HS-27A (cell line): ENCODE results near the gene SUN2.
"Not testable (repeated sequence)": the region's sequence is repeated elsewhere in the genome, so short reads cannot be mapped to it uniquely, and the experiment has no call there.

Experiments
- DNase-seq: peaks from one replicate; pipeline ENCODE4 v3.0.0-alpha.2; 2012; ENCODE audit warnings: low read depth, missing footprints

Gene SUN2, protein sequence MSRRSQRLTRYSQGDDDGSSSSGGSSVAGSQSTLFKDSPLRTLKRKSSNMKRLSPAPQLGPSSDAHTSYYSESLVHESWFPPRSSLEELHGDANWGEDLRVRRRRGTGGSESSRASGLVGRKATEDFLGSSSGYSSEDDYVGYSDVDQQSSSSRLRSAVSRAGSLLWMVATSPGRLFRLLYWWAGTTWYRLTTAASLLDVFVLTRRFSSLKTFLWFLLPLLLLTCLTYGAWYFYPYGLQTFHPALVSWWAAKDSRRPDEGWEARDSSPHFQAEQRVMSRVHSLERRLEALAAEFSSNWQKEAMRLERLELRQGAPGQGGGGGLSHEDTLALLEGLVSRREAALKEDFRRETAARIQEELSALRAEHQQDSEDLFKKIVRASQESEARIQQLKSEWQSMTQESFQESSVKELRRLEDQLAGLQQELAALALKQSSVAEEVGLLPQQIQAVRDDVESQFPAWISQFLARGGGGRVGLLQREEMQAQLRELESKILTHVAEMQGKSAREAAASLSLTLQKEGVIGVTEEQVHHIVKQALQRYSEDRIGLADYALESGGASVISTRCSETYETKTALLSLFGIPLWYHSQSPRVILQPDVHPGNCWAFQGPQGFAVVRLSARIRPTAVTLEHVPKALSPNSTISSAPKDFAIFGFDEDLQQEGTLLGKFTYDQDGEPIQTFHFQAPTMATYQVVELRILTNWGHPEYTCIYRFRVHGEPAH

GRCh38 chr22:38755911-38756532 is at the start of gene SUN2:
TSS of gene SUN2 (minus strand) at chr22:38755998. CDS start at chr22:38752628, 3,370 bp downstream.
- no peak for DNase-seq

DNA sequence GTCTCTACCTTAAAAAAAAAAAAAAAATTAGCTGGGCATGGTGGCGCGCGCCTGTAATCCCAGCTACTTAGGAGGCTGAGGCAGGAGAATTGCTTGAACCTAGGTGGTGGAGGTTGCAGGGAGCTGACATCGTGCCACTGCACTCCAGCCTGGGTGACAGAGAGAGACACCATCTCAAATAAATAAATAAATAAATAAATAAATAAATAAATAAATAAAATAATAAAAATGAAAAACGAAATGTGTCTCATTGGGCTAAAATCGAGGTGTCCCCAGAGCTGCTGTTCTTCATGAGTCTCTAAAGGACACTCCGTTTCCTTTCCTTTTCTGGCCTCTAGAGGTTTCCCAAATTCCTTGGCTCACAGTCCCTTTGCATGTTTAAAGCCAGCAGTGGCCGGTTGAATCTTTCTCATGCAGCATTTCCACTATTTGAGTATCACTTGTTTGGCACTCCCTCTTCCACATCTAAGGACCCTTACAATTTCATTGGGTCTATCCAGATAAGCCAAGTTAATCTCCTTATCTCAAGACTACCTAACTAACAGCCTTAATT is 49.3 kb upstream of the SUN2 start:
- not testable (repeated sequence) for DNase-seq

- peak; percentile 62 for DNase-seq
Observed at GRCh38 chr22:38802671-38803121, 46.9 kb upstream of the SUN2 start.

DNA sequence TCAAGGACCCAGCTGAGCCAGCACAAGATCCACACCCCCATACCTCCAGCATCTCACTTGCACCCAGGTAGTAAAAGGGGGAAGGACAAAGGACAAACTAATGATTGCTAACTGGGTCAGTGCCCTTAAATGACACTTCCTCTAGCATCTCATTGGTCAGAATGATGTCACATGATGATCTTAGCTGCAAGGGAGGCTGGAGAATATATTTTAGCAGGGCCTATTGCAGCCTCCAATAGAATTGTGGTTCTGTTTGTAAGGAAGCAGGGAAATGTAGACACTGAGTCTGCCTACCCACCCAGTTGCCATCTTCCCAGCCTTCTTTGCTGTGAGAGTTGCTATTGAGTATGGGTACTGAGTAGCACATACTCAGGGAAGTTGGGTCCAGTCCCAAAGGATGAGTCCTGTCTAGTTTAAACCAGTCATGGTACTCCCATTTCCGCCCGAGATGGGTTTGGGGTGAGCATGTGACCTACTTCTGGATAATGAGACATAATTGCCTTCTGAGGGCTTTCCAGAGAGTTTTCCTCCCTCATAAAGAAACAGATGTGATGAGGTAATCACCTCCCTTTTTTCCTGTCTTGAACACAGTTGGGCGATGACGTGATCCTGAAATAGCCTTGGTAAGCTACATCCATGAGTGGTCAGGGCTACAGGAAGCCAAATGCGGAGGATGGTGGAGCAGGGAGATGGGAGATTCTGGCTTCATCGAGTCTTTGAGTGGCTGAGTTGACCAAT is 43.6 kb upstream of the SUN2 start:
- no peak for DNase-seq

DNA sequence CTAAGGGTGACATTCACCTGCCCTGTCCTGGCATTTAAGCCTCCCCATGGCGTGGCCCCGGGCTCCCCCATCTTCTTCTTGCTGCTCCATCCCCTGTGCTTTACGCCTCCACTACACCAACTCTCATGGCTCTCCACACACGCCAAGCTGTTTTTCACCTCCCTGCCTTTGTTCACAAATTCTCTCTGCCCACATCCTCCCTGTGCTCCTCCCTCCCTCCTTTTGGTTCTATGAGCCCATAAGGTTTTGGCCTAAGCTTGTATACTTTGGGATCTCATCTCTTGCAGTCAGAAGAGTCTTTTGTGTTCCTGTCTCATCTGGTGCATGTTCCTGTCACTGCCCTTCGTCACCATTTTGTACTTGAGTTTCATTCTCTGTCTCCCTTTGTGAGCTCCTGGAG is 42.7 kb upstream of the SUN2 start:
- no peak for DNase-seq

DNA sequence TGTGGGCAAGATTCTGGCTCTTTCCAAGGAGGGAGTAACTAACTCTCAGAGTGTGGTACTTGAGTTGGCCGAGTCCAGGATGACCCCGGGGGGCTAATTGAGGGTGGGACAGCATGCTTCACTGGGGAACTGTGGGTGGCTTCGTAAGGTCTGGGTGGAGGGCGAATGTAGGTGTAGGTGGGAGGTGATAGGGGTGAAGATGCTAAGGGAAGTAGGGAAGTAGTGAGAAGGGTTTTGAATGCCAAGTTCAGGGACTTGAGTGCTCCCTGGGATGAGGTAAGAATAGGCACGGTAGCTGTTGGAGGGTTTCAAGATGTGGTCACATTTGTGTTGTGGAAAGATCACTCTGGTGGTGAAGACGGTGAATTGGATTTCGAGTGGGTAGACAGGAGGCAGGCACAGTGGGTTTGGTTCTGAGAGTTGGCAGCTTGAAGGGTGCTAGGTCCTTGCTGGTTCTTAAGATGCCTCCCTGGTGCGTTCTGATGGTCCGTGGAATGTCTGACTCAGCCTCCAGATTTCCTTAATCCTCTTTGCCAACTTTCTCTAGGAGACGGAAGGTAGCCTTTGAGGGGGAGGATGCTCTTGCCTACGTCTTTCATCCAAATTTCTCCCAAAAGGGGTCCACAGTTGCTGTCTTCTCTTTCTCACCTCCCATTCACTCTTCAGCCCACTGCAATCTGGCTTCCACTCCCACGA is 40.6 kb upstream of the SUN2 start:
- DNase-seq, result no peak

GRCh38 chr22:38795569-38795968 is 39.8 kb upstream of the SUN2 start:
- DNase-seq, result no peak

- DNase-seq, result peak; percentile 88
Observed at GRCh38 chr22:38793721-38794466, 38.1 kb upstream of the SUN2 start, which contains the start of gene DNAL4. TSS of gene DNAL4 (minus strand) at chr22:38794143. CDS start at chr22:38782731, 11,412 bp downstream.

DNA sequence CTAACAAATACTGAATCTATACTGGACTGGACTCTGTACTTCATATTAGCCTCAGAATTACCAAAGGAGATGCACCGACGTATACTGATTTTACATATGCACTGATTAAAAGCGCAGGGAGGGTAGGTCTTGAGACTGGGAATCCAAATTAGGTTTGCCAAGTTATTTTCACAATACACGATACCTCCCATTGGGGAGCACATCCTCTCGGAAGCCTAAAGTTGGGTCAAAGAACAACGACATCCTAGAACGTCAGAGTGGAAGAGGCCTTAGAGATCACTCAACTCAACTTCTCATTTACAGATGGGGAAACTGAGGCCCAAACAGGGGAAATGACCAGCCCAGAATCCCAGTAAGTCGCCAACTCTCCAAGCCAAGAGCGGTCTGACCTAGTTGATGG is 37.5 kb upstream of the SUN2 start:
- DNase-seq, result no peak

GRCh38 chr22:38792833-38793232 is 37.0 kb upstream of the SUN2 start:
- DNase-seq, result no peak

GRCh38 chr22:38789606-38790005 is 33.8 kb upstream of the SUN2 start:
- no peak for DNase-seq

DNA sequence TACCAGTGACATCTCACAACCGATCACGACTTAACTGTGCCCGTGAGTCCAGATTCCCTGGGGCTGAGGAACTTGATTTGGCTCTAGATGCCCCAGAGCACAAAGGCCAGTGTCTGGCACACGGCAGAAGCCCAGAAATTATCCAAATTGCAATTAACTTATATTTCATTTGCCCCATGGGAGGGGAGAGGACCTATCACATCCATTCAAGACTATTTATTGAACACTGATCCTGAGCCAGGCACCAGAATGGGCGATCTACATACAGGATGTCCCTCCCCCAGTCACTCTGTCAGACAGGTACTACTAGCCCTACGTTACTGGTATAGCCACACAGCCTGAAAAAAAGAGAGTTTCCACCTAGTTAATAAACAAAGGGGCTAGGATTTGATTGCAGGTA is 33.0 kb upstream of the SUN2 start:
- no peak for DNase-seq

- DNase-seq, result no peak
Observed at GRCh38 chr22:38788021-38788816, 32.4 kb upstream of the SUN2 start.

DNA sequence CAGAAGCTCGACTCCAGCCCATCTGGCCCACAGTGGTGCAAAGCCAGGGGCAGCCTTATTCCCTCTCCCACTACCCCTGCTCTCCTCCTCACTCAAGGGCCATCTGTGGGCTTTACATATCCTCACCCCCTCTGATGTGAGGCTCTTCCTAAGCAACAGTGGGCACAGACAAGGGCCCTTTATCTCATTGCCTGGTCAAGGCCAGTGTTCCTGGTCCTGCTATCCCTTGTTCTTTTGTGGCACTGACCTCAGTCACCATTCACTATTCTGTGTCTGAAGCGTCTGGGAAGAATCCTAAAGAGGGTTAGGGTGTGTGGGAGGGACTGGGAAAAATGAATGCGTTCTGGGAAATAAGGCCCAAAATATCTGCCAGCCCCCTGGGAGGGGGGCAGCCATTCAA is 30.8 kb upstream of the SUN2 start:
- DNase-seq, result no peak

- no peak for DNase-seq
Observed at GRCh38 chr22:38784856-38785255, 29.1 kb upstream of the SUN2 start.

GRCh38 chr22:38784035-38784434 is 28.2 kb upstream of the SUN2 start:
- DNase-seq, result no peak

GRCh38 chr22:38783095-38783615 is 27.4 kb upstream of the SUN2 start:
- DNase-seq, result no peak

GRCh38 chr22:38782402-38783094 is 26.8 kb upstream of the SUN2 start:
- no peak for DNase-seq

GRCh38 chr22:38781033-38781432 is 25.2 kb upstream of the SUN2 start:
- DNase-seq, result no peak
